ENCODE measurements around the gene PXDN.

Gene PXDN

DNA sequence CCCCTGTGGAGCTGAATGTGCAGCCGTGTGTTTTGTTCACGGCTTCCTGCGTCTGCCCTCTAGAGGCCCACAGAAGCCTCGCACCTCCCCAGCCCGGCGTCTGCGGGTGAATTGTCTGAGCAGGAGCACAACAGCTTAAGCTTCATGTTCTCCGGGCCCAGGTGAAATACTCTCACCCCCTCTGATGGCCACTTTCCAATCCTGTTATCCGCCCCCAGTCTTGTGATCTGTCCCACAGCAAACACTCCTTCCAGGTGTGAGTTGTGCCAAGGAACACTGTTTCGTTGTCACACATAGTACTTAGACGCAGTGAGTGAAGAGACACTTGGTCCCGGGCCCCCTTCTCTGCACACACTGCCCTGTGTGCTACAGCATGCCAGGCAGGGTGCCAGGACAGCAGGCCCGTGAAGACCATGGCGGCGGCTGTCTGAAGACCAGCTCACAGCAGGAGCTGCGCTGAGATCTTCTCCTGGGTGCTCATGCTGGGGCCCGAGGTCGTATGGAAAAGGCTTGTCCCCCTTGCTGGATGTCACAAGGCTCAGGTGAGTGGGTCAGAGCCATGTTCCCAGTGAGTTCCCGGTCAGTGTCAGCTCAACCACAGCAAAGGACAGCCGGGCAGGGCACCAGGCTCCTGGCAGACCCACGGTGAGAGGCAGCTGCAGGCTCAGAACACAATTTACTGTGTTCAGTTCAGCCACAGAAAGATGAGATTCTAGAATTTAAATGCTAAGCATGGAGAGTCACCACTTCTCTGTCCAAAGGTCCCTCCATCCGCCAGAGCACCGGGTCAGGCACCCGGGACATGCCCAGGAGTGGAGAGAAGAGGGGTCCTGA lies 6.8 kb upstream of the PXDN start:
- no peak for FAIRE-seq
- no peak for DNase-seq (ENCODE audit: insufficient read length)
- no peak for TF ChIP-seq POLR2A (IDR thresholded peaks at IDR 0.05; ENCODE audit: low read depth, low read length)
- no peak for TF ChIP-seq POLR2AphosphoS5 (IDR thresholded peaks at IDR 0.05; ENCODE audit: low read depth, low read length)
- TF ChIP-seq TAF1 (IDR thresholded peaks at IDR 0.05; ENCODE audit: borderline replicate concordance, low read depth, low read length), result no peak

DNA sequence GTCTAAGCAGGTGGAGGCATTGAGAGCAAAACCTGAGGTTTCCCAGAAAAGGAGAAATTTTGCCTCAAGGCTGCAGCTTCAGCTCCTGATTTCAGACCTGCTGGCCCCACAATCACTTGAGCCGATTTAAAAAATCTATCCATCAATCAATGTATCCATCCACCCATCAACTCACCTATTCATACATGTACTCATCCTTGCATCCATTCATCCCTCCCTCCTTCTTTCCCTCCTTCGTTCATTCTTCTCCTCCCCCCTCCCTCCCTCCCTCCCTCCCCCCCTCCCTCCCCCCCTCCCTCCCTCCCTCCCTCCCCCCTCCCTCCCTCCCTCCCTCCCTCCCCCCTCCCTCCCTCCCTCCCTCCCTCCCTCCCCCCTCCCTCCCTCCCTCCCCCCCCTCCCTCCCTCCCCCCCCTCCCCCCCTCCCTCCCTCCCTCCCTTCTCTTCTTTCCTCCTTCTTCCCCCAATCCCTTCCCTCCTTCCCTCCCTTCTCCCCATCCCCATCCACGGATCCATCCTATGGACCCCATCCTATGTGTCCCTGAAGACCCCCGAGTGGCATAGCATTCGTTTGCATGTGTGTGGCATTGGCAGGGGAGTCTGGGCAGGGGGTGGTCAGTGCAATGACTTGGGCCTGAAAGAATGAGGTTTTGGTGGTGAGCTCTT lies 6.1 kb upstream of the PXDN start:
- DNase-seq (ENCODE audit: insufficient read length) (no peak), FAIRE-seq (no peak)
- TF ChIP-seq TAF1 (IDR thresholded peaks at IDR 0.05; ENCODE audit: borderline replicate concordance, low read depth, low read length) (no peak), POLR2A (IDR thresholded peaks at IDR 0.05; ENCODE audit: low read depth, low read length) (no peak), POLR2AphosphoS5 (IDR thresholded peaks at IDR 0.05; ENCODE audit: low read depth, low read length) (no peak)

DNA sequence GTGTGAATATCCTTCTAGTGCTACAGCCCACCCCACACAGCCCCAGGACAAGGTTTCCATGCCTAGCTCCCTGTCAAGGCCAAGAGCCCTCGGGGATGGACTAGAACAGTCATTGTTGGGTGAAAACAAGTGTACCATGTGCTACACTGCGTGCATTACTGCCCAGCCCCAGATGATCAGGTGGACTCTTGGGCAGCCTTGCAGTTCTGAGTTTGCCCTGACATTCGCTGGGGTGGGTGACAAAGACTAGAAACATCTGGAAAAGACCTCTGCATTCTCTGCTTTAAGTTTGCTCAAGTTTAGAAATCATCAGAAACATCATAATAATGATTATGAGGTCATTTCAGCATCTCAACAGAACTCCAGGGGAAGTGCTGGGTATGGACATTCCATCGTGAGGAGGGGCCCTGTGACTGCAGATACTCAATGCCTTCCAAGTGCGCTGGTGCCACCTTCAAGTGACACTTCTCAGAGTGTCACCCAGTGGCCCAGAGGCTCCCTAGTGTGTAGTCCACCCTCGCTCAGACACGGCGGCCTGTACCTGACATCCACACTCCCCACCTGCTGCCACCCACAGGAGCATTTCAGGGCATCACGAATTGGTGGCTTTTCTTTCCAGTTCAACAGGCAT lies 5.3 kb upstream of the PXDN start:
- no peak for FAIRE-seq
- no peak for DNase-seq (ENCODE audit: insufficient read length)
- TF ChIP-seq POLR2A (IDR thresholded peaks at IDR 0.05; ENCODE audit: low read depth, low read length) (no peak), POLR2AphosphoS5 (IDR thresholded peaks at IDR 0.05; ENCODE audit: low read depth, low read length) (no peak)

DNA sequence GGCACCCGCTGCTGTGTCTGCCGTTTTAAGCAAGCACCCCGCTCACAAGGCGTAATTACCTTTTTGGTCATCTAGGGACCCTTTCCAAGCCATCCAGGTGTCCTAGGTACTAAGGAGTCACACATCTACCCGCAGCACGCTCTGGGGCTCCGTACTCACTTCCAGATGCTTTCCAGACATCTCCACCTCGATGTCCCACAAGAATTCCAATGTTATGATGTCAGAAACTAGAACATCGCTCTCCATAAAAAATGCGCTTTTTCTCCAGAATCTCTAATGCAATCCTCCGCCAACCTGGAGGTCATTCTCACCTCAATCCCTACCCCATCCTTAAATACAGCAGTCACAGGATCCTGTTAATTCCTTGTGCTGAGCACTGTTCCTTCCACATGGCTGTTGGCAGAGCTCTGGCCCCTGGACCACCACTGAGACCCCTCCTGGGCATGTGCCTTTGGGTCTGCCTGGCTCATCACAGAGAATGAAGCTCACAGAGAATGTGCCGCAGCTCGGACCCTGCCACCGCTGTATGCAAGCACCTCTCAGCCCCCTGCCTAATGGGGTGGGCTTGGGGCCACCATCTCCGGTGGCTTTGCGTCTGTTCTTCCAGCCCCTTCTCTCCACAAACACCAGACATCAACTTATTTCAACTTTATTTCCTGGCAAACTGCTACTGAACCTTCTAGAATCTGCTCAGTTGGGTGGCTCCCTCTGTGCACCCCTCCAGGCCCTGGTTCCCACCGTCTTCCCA lies 4.6 kb upstream of the PXDN start:
- FAIRE-seq, result no peak
- no peak for DNase-seq (ENCODE audit: insufficient read length)
- TF ChIP-seq POLR2AphosphoS5 (IDR thresholded peaks at IDR 0.05; ENCODE audit: low read depth, low read length) (no peak), TAF1 (IDR thresholded peaks at IDR 0.05; ENCODE audit: borderline replicate concordance, low read depth, low read length) (no peak), POLR2A (IDR thresholded peaks at IDR 0.05; ENCODE audit: low read depth, low read length) (no peak)

DNA sequence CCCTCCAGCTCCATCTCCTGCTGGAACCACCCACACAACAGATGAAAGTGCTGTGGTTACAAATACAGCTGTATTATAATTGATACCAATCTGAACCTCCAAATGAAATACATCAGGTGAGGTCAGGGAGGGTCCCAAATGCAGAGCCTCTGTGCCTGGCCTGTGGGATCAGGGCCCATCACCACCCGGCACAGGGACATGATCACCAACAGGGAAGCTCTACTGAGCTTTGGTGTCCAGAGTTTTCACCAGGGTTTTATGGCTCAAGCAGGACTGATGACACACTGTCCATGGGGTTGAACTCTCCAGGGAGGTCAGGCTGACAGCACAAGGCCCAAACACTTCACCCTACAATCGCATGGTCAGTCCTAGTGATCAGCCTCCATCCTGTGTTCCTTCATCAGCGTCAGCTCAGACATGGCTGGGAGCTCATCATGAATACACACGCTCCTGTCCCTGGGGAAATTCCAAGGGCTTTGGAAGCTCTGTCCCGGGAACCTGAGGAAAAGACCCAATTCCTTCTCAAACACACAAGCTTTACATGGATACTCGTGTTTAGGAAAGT lies 3.9 kb upstream of the PXDN start:
- FAIRE-seq, result no peak
- no peak for TF ChIP-seq TAF1 (IDR thresholded peaks at IDR 0.05; ENCODE audit: borderline replicate concordance, low read depth, low read length)
- TF ChIP-seq POLR2AphosphoS5 (IDR thresholded peaks at IDR 0.05; ENCODE audit: low read depth, low read length), result no peak
- no peak for TF ChIP-seq POLR2A (IDR thresholded peaks at IDR 0.05; ENCODE audit: low read depth, low read length)
- no peak for DNase-seq (ENCODE audit: insufficient read length)

DNA sequence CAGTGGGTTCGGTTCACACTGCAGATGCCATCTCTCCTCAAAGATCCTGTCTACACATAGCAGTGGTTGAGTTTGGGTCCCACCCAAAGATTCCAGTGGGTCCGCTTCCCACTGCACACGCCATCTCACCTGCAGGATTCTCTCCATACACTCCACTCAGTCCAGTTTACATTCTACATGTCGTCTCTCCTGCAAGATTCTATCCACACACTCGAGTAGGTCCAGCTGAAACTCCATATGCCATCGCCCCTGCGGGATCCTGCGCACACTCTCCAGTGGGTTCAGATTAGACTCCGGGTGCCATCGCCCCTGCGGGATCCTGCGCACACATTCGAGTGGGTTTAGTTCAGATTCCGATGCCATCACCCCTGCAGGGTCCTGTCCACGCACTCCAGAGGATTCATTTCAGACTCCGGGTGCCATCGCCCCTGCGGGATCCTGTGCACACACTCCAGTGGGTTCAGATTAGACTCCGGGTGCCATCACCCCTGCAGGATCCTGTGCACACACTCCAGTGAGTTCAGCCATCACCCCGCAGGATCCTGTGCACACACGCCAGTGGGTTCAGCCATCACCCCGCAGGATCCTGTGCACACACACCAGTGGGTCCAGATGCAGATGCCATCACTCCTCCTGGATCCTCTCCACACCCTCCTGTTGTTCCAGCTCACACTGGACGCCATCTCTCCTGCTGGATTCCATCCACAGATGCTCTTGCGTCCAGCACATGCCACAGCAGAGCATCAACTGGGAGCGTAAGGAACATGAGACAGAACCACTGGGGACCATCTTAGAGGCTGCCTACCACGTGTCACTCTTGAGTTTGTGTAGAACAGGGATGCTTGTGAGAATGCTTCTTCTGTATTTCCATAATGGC lies 3.0 kb upstream of the PXDN start:
- no peak for TF ChIP-seq TAF1 (IDR thresholded peaks at IDR 0.05; ENCODE audit: borderline replicate concordance, low read depth, low read length)
- no peak for TF ChIP-seq POLR2A (IDR thresholded peaks at IDR 0.05; ENCODE audit: low read depth, low read length)
- FAIRE-seq (no peak), DNase-seq (ENCODE audit: insufficient read length) (no peak)

DNA sequence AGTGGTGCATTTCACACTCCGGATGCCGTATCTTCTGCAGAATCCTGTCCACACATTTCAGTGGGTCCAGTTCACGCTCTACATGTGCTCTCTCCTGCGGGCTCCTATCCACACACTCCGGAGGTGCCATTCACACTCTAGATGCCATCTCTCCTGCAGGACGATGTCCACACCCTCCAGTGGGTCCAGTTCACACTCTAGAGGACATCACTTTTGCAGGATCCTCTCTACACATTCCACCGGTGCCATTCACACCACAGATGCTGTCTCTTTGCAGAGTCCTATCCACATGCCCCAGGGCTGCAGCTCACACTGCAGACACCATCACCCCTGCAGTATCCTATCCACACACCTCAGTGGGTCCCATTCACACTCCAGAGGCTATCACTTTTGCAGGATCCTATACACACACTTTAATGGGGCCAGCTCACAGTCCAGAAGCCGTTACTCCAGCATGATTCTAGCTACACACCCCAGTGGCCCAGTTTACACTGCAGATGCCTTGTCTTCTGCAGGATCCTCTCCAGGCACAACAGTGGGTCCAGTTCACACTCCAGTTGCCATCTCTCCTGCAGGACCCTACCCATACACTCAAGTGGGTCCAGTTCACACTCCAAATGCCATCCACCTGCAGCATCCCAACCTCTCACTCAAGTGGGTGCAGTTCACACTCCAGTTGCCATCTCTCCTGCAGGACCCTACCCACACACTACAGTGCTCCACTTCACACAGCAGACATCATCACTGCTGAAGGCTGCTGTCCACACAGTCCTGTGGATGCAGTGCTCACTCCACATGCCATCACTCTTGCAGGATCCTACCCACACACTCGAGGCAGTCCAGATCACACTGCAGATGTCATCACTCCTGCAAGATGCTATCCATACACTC lies 2.1 kb upstream of the PXDN start:
- DNase-seq (ENCODE audit: insufficient read length) (no peak), FAIRE-seq (no peak)
- TF ChIP-seq POLR2A (IDR thresholded peaks at IDR 0.05; ENCODE audit: low read depth, low read length) (no peak), TAF1 (IDR thresholded peaks at IDR 0.05; ENCODE audit: borderline replicate concordance, low read depth, low read length) (no peak), POLR2AphosphoS5 (IDR thresholded peaks at IDR 0.05; ENCODE audit: low read depth, low read length) (no peak)

DNA sequence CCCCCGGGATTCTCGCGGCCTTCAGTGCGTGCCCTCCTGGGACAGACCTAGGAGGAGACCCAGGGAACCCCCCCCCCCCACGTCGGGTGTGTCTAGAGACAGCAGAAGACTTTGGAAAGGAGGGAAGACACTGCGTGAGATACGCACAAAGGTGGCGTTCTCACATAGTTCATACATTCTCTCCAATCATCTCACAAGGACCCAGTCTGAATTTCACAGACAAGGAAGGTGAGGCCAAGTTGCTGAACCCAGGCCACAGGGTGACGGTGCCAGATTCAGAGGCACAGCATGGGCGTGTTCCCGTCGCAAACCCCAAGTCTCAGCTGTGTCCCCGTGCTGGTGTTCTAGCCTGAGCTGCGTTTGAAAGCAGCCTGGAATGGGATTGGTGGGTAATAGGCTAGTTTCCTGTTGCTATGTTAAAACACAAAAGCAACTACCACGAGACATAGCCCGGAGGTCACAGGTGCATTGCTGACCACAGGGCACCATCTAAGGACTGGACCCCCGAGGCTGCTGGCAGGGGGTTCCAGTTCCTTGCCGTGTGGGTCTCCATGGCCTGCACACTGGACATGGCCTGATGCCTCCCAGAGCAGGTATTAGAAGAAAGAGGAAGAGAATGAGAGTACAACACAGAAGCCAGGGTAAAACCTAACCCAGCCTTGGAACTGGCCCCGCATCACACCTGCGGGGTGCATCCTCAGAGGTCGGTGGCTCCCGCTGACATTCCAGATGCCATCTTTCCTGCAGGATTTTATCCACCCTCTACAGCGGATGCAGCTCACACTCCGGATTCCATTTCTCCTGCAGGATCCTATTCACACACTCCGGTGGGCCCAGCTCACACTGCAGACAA lies 1.1 kb upstream of the PXDN start:
- DNase-seq (ENCODE audit: insufficient read length) (no peak), FAIRE-seq (no peak)
- TF ChIP-seq TAF1 (IDR thresholded peaks at IDR 0.05; ENCODE audit: borderline replicate concordance, low read depth, low read length) (no peak), POLR2A (IDR thresholded peaks at IDR 0.05; ENCODE audit: low read depth, low read length) (no peak), POLR2AphosphoS5 (IDR thresholded peaks at IDR 0.05; ENCODE audit: low read depth, low read length) (no peak)

DNA sequence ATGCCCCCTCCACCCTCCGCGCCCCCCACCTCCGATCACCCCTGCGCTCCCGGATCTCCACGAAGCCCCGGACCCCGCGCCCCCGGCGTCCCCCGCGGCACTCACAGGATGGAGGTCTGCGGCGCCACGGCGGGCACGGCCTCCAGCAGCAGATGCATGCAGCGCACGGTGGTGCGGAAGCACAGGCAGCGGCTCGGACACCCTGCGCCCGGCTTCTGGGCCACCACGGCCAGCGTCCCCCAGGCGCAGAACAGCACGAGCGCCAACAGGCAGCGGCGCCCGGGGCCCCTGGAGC lies 217 bp downstream of the PXDN start:
- DNase-seq (ENCODE audit: insufficient read length), result no peak
- no peak for FAIRE-seq
- TF ChIP-seq TAF1 (IDR thresholded peaks at IDR 0.05; ENCODE audit: borderline replicate concordance, low read depth, low read length) (no peak), POLR2A (IDR thresholded peaks at IDR 0.05; ENCODE audit: low read depth, low read length) (no peak), POLR2AphosphoS5 (IDR thresholded peaks at IDR 0.05; ENCODE audit: low read depth, low read length) (no peak)

Data from GM12892 (cell line).